ENCODE measurements around the gene WDR88. TPM values are rescaled to one million over a fixed set of nuclear protein-coding genes. Genes with fewer than 3 reads are reported as not detected.

Gene WDR88
- polyA plus RNA-seq, 1 donor (not counting 4 experiments of a cell fraction or from before 2014, with no cell fraction given), result not detected

- peaks cover 3% of the 10 kb centered on the region for H4K20me1 ChIP-seq (ENCODE audit: control insufficient read depth, extremely low read depth, insufficient read depth, low read length)
- no peak overlapping the region for H2AFZ ChIP-seq (ENCODE audit: control insufficient read depth, low read length)
- DNase-seq (ENCODE audit: low read depth, low spot score) (no peak), FAIRE-seq (no peak)
- H3K4me1 ChIP-seq (ENCODE audit: control insufficient read depth, extremely low read depth, insufficient read depth, low read length), result no peaks in the 10 kb centered on the region
- H3K9me3 ChIP-seq (ENCODE audit: control insufficient read depth, low read depth, low read length), result no peaks in the 10 kb centered on the region
- H3K36me3 ChIP-seq (ENCODE audit: control insufficient read depth in 2 of 2, extremely low read depth in 1 of 2, insufficient read depth in 2 of 2, low read length in 2 of 2), result peaks cover 0 to 14% of the 10 kb centered on the region in 2 experiments
- H3K27ac ChIP-seq (ENCODE audit: control insufficient read depth, insufficient read depth, low read length), result no peak overlapping the region
- H3K4me2 ChIP-seq (ENCODE audit: control insufficient read depth, extremely low read depth, insufficient read depth, low read depth, low read length), result no peak overlapping the region
- no peak for TF ChIP-seq EZH2 (IDR thresholded peaks at IDR 0.05; ENCODE audit: low read length)
- H3K79me2 ChIP-seq (ENCODE audit: control insufficient read depth, insufficient read depth, low read length), result no peaks in the 10 kb centered on the region
- no peaks in the 10 kb centered on the region for H3K9me1 ChIP-seq (ENCODE audit: control insufficient read depth, extremely low read depth, insufficient read depth, low read length)
- no peak overlapping the region for H3K4me3 ChIP-seq (ENCODE audit: control insufficient read depth in 2 of 3, extremely low read depth in 1 of 3, insufficient read depth in 2 of 3, low read depth in 1 of 3, low read length in 3 of 3)
- dilution Hi-C loops (cut with MboI; ENCODE audit: extremely low pct_ligation_motif_present, low sequenced_read_pairs), result no loop called here
- H3K27me3 ChIP-seq (ENCODE audit: control insufficient read depth, extremely low read depth, insufficient read depth, low read length), result no peaks in the 10 kb centered on the region
- no peak overlapping the region for H3K9ac ChIP-seq (ENCODE audit: control insufficient read depth, extremely low read depth, insufficient read depth, low read length)
These were observed 70.9 kb downstream of the WDR88 start for GRCh38 chr19:33202546-33203507.

GRCh38 chr19:33203529-33203928, 71.6 kb downstream of the WDR88 start:
- no peak overlapping the region for H3K4me2 ChIP-seq (ENCODE audit: control insufficient read depth, extremely low read depth, insufficient read depth, low read depth, low read length)
- no peaks in the 10 kb centered on the region for H3K4me1 ChIP-seq (ENCODE audit: control insufficient read depth, extremely low read depth, insufficient read depth, low read length)
- no peak for FAIRE-seq
- no peak overlapping the region for H3K9ac ChIP-seq (ENCODE audit: control insufficient read depth, extremely low read depth, insufficient read depth, low read length)
- no peak overlapping the region for H3K4me3 ChIP-seq (ENCODE audit: control insufficient read depth in 2 of 3, extremely low read depth in 1 of 3, insufficient read depth in 2 of 3, low read depth in 1 of 3, low read length in 3 of 3)
- H3K27me3 ChIP-seq (ENCODE audit: control insufficient read depth, extremely low read depth, insufficient read depth, low read length), result no peaks in the 10 kb centered on the region
- no peaks in the 10 kb centered on the region for H3K9me1 ChIP-seq (ENCODE audit: control insufficient read depth, extremely low read depth, insufficient read depth, low read length)
- no peak overlapping the region for H2AFZ ChIP-seq (ENCODE audit: control insufficient read depth, low read length)
- no peak for TF ChIP-seq CTCF (optimal IDR thresholded peaks at IDR 0.05 in 1 of 3, IDR thresholded peaks at IDR 0.05 in 1 of 3, conservative IDR thresholded peaks at IDR 0.05 in 1 of 3; ENCODE audit: extremely low read depth in 1 of 3, insufficient read depth in 2 of 3, low read length in 3 of 3)
- TF ChIP-seq EZH2 (IDR thresholded peaks at IDR 0.05; ENCODE audit: low read length), result no peak
- peaks cover 3% of the 10 kb centered on the region for H4K20me1 ChIP-seq (ENCODE audit: control insufficient read depth, extremely low read depth, insufficient read depth, low read length)
- dilution Hi-C loops (cut with MboI; ENCODE audit: extremely low pct_ligation_motif_present, low sequenced_read_pairs), result no loop called here
- DNase-seq (ENCODE audit: low read depth, low spot score), result no peak
- peaks cover 0 to 11% of the 10 kb centered on the region in 2 experiments for H3K36me3 ChIP-seq (ENCODE audit: control insufficient read depth in 2 of 2, extremely low read depth in 1 of 2, insufficient read depth in 2 of 2, low read length in 2 of 2)
- no peak overlapping the region for H3K27ac ChIP-seq (ENCODE audit: control insufficient read depth, insufficient read depth, low read length)
- no peaks in the 10 kb centered on the region for H3K9me3 ChIP-seq (ENCODE audit: control insufficient read depth, low read depth, low read length)
- no peaks in the 10 kb centered on the region for H3K79me2 ChIP-seq (ENCODE audit: control insufficient read depth, insufficient read depth, low read length)

Data from keratinocyte (primary cell).